Measurements from ENCODE around the gene PTPRN2.
"Not testable (repeated sequence)": the region's sequence is repeated elsewhere in the genome, so short reads cannot be mapped to it uniquely, and the experiment has no call there.

PTPRN2 gene

DNA sequence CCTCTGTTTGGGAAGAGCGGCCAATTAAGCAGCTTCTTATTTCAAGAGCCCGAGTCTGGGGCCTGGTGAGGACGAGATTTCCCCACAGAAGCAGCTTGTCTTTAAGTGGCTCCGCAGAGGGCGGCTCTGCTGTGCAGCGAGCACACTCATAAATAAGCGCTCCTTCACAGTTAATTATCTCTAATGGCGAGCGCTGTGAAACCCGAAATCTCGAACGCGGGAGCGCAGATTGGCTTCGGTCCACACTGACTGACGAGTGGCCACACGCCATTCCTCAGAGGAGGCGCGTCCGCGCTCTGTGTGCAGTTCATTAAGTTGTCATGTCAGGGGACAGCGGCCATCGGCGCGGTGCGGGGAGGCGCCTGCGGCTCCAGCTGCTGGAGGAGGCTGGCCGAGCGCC lies 689.9 kb downstream of the PTPRN2 start:
- H3K36me3 ChIP-seq (ENCODE audit: control insufficient read depth in 5 of 5, insufficient read depth in 5 of 5, low read length in 5 of 5) = no peaks in the 10 kb centered on the region
- H3K27ac ChIP-seq (ENCODE audit: low read depth, low read length) = no peak overlapping the region
- peaks cover 0 to 3% (median 0%) of the 10 kb centered on the region in 5 donors for H3K9me3 ChIP-seq (ENCODE audit: control insufficient read depth in 5 of 5, low read length in 5 of 5)
- H3K27me3 ChIP-seq (ENCODE audit: control insufficient read depth in 5 of 5, insufficient read depth in 4 of 5, low read length in 5 of 5) = peaks cover 0 to 14% (median 3%) of the 10 kb centered on the region in 5 donors
- H3K4me1 ChIP-seq (ENCODE audit: control insufficient read depth in 5 of 5, insufficient read depth in 5 of 5, low read length in 5 of 5) = no peaks in the 10 kb centered on the region
- no peak overlapping the region for H3K4me3 ChIP-seq (ENCODE audit: low read depth in 1 of 5, low read length in 5 of 5)
- no peak overlapping the region for H3K9ac ChIP-seq (ENCODE audit: low read length in 5 of 5)

DNA sequence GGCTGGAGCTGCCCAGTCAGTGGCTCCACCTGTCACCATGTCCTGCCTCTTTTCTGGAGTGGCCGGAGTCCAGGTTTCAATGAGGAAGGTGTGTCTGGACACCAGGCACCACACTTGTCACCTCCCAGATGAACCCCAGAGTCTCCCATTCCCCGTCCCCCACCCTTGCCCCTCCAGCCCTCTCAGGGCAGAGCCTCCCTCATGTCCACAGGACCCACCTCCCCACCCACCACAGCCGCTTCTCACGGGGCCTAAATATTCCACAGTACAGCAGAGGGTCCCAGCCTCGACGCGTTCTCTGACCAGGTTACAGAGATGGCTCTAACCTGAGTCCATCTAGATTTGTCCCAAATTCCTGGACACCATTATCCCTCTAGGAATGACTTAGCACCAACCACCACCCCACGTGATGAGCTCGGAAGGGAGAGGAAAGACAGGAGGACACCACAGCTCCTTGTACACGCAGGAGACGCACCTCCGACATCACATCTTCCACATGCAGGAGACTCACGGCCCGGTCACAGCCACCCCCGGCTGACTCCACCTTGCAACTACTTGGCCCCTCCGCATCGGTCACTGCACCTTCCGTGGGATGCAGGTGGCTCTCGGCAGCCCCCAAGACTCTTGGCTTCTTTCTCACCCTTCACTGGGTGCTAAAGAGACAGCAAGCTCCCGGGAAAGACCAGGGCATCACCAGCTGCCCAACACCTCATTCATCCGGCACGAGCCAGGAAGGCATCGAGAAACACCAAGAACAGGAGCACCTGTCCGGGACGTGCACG lies 690.7 kb downstream of the PTPRN2 start:
- no peak overlapping the region for H3K9ac ChIP-seq (ENCODE audit: low read length in 5 of 5)
- no peaks in the 10 kb centered on the region for H3K36me3 ChIP-seq (ENCODE audit: control insufficient read depth in 5 of 5, insufficient read depth in 5 of 5, low read length in 5 of 5)
- H3K4me1 ChIP-seq (ENCODE audit: control insufficient read depth in 5 of 5, insufficient read depth in 5 of 5, low read length in 5 of 5) = no peaks in the 10 kb centered on the region
- no peak overlapping the region for H3K27ac ChIP-seq (ENCODE audit: low read depth, low read length)
- H3K9me3 ChIP-seq (ENCODE audit: control insufficient read depth in 5 of 5, low read length in 5 of 5) = peaks cover 0 to under 1% (median 0%) of the 10 kb centered on the region in 5 donors
- peaks cover 0 to 14% (median 3%) of the 10 kb centered on the region in 5 donors for H3K27me3 ChIP-seq (ENCODE audit: control insufficient read depth in 5 of 5, insufficient read depth in 4 of 5, low read length in 5 of 5)
- no peak overlapping the region for H3K4me3 ChIP-seq (ENCODE audit: low read depth in 1 of 5, low read length in 5 of 5)

DNA sequence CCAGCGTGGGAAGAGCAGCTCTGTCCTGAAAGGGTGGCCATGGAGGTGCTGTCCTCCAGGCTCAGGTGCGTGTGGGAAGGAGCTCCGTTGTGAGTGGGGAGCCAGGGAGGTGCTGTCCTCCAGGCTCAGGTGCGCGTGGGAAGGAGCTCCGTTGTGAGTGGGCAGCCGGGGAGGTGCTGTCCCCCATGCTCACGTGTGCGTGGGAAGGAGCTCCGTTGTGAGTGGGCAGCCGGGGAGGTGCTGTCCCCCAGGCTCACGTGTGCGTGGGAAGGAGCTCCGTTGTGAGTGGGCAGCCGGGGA lies 691.3 kb downstream of the PTPRN2 start:
- H3K9ac ChIP-seq (ENCODE audit: low read length in 5 of 5); H3K36me3 ChIP-seq (ENCODE audit: control insufficient read depth in 5 of 5, insufficient read depth in 5 of 5, low read length in 5 of 5); H3K9me3 ChIP-seq (ENCODE audit: control insufficient read depth in 5 of 5, low read length in 5 of 5); H3K27ac ChIP-seq (ENCODE audit: low read depth, low read length); H3K4me3 ChIP-seq (ENCODE audit: low read depth in 1 of 5, low read length in 5 of 5); H3K4me1 ChIP-seq (ENCODE audit: control insufficient read depth in 5 of 5, insufficient read depth in 5 of 5, low read length in 5 of 5): not testable (repeated sequence)
- peaks cover 0 to 14% (median 4%) of the 10 kb centered on the region in 5 donors for H3K27me3 ChIP-seq (ENCODE audit: control insufficient read depth in 5 of 5, insufficient read depth in 4 of 5, low read length in 5 of 5)

DNA sequence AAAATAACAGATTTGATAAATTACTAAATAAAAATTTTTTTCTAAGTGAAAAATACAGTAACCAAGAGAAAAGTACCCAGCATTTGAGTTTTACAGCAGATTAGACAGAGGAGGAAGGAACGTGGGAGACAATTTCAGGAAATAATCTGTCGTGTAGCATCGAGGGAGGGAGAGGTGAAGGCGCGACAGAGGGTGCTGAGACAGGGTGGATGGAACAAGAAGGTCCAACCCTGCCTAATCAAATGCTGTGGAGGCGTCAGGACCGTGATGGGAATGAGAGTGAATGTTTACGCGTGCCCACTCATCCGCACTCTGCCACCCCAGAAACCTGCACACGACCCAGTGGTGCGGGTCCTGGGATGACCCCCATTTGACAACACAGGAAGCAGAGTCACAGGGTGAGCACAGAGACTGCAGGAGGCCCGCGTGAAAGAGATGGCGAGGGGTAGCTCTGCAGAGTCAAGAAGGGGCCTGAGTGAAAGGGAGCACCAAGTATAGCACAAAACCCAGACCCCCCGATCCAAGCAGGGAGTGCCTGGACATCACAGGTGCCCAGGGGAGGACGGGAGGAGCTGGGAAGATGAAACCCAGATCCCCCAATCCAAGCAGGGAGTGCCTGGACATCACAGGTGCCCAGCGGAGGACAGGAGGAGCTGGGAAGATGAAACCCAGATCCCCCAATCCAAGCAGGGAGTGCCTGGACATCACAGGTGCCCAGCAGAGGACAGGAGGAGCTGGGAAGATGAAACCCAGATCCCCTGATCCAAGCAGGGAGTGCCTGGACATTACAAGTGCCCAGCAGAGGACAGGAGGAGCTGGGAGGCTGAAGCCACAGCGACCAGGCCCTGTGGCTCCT lies 691.9 kb downstream of the PTPRN2 start:
- H3K9ac ChIP-seq (ENCODE audit: low read length in 5 of 5) = no peak overlapping the region
- no peak overlapping the region for H3K27ac ChIP-seq (ENCODE audit: low read depth, low read length)
- H3K4me3 ChIP-seq (ENCODE audit: low read depth in 1 of 5, low read length in 5 of 5) = no peak overlapping the region
- H3K9me3 ChIP-seq (ENCODE audit: control insufficient read depth in 5 of 5, low read length in 5 of 5) = no peaks in the 10 kb centered on the region
- H3K27me3 ChIP-seq (ENCODE audit: control insufficient read depth in 5 of 5, insufficient read depth in 4 of 5, low read length in 5 of 5) = peaks cover 0 to 14% (median 4%) of the 10 kb centered on the region in 5 donors
- H3K4me1 ChIP-seq (ENCODE audit: control insufficient read depth in 5 of 5, insufficient read depth in 5 of 5, low read length in 5 of 5) = no peaks in the 10 kb centered on the region
- no peaks in the 10 kb centered on the region for H3K36me3 ChIP-seq (ENCODE audit: control insufficient read depth in 5 of 5, insufficient read depth in 5 of 5, low read length in 5 of 5)

DNA sequence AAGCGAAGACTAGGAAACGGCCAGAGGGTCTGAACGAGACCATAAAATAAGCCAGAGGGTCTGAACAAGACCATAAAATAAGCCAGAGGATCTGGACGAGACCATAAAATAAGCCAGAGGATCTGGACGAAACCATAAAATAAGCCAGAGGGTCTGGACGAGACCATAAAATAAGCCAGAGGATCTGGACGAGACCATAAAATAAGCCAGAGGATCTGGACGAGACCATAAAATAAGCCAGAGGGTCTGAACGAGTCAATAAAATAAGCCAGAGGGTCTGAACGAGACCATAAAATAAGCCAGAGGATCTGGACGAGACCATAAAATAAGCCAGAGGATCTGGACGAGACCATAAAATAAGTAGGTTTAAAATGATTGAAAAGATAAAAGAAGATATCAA lies 692.5 kb downstream of the PTPRN2 start:
- H3K9ac ChIP-seq (ENCODE audit: low read length in 5 of 5); H3K27ac ChIP-seq (ENCODE audit: low read depth, low read length); H3K36me3 ChIP-seq (ENCODE audit: control insufficient read depth in 5 of 5, insufficient read depth in 5 of 5, low read length in 5 of 5); H3K4me1 ChIP-seq (ENCODE audit: control insufficient read depth in 5 of 5, insufficient read depth in 5 of 5, low read length in 5 of 5); H3K4me3 ChIP-seq (ENCODE audit: low read depth in 1 of 5, low read length in 5 of 5); H3K9me3 ChIP-seq (ENCODE audit: control insufficient read depth in 5 of 5, low read length in 5 of 5): not testable (repeated sequence)
- H3K27me3 ChIP-seq (ENCODE audit: control insufficient read depth in 5 of 5, insufficient read depth in 4 of 5, low read length in 5 of 5) = peaks cover 0 to 14% (median 4%) of the 10 kb centered on the region in 5 donors

DNA sequence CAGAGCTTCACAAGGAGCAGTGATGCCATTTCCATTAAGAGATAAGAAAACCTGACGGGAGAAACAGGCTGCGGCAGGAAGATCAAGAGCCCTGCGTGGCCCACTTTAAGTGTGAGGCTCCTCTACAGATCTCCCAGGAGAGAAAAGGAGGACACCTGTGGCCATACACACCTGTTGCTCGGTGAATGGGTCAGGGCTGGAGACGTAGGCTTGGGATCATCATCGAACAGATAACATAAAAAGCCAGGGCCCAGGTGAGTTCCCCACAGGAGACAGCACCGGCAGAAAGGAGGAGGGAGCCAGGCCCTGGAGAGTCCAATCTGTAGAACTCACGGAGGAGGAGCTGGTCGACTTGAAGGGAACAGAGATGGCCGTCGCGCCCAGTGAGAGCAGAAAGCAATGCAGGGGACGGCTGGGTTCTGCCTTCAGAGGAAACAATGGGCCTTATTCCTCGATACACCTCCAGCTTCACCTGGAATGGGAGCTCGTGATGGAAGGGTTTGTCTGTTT lies 694.0 kb downstream of the PTPRN2 start:
- Histone ChIP-seq H3K4me1 (ENCODE audit: control insufficient read depth in 5 of 5, insufficient read depth in 5 of 5, low read length in 5 of 5) (no peaks in the 10 kb centered on the region), H3K9ac (ENCODE audit: low read length in 5 of 5) (no peak overlapping the region), H3K36me3 (ENCODE audit: control insufficient read depth in 5 of 5, insufficient read depth in 5 of 5, low read length in 5 of 5) (no peaks in the 10 kb centered on the region), H3K27ac (ENCODE audit: low read depth, low read length) (no peak overlapping the region), H3K9me3 (ENCODE audit: control insufficient read depth in 5 of 5, low read length in 5 of 5) (no peaks in the 10 kb centered on the region), H3K4me3 (ENCODE audit: low read depth in 1 of 5, low read length in 5 of 5) (no peak overlapping the region), H3K27me3 (ENCODE audit: control insufficient read depth in 5 of 5, insufficient read depth in 4 of 5, low read length in 5 of 5) (peaks cover 0 to 14% (median 4%) of the 10 kb centered on the region in 5 donors)

DNA sequence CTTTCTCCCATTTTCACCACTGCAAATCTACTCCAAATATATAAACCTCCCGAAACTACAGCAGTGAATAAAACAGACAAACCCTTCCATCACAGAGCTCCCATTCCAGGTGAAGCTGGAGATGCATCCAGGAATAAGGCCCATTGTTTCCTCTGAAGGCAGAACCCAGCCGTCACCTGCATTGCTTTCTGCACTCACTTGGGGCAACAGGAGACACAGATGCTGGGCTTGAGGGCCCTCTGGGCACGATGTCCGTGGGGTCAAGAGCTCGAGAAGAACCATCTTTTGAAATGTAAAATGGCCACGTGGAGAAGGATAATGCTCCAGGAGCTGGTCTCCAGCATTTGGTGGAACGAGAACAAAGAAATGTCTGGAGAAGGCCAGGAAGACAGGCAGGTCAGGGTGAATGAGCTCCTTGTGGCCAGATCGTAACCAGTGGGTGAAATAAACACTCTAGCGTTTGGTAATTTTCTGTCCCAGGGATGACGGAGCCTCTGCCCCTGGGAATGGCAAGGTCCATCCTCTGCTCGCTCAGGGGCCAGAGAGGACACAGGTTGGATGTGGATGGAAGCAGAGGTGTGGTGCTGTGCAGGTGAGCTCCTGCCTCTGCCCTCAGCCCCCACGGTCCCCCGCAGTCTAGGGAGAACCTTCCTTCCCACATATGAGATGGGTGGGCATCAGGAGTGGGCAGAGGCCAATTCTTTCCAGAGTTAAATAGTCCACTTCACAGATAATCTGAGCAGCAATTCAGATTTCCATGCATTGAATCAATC lies 694.7 kb downstream of the PTPRN2 start:
- H3K9me3 ChIP-seq (ENCODE audit: control insufficient read depth in 5 of 5, low read length in 5 of 5) = no peaks in the 10 kb centered on the region
- H3K4me3 ChIP-seq (ENCODE audit: low read depth in 1 of 5, low read length in 5 of 5) = no peak overlapping the region
- no peak overlapping the region for H3K27ac ChIP-seq (ENCODE audit: low read depth, low read length)
- H3K27me3 ChIP-seq (ENCODE audit: control insufficient read depth in 5 of 5, insufficient read depth in 4 of 5, low read length in 5 of 5) = peaks cover 0 to 14% (median 4%) of the 10 kb centered on the region in 5 donors
- no peaks in the 10 kb centered on the region for H3K36me3 ChIP-seq (ENCODE audit: control insufficient read depth in 5 of 5, insufficient read depth in 5 of 5, low read length in 5 of 5)
- H3K4me1 ChIP-seq (ENCODE audit: control insufficient read depth in 5 of 5, insufficient read depth in 5 of 5, low read length in 5 of 5) = no peaks in the 10 kb centered on the region
- no peak overlapping the region for H3K9ac ChIP-seq (ENCODE audit: low read length in 5 of 5)

DNA sequence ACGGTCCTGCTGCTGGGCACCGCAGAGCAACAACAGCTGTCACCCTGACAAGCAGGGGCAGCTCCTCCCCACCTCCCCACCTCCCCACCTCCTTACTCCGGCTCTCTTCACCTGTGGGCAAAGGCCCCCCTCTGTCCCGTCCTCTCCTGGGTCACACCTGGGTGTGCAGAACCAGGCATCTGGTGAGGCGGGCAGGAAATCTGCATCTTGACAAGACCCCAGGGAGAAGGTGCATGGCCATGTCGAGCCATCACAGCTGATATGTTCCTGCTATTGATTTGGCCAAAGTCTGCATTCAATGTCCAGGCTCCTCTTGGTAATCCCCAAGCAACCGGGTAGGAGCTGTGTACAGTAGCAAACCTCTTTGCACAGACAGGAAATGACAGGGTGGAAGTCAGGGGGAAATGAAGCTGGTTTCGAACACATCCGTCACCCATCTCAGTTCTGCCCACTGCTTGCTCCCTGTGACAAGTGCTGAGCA lies 696.7 kb downstream of the PTPRN2 start:
- no peak overlapping the region for H3K4me3 ChIP-seq (ENCODE audit: low read depth in 1 of 5, low read length in 5 of 5)
- no peak overlapping the region for H3K27ac ChIP-seq (ENCODE audit: low read depth, low read length)
- peaks cover 0 to 12% (median 4%) of the 10 kb centered on the region in 5 donors for H3K27me3 ChIP-seq (ENCODE audit: control insufficient read depth in 5 of 5, insufficient read depth in 4 of 5, low read length in 5 of 5)
- no peaks in the 10 kb centered on the region for H3K4me1 ChIP-seq (ENCODE audit: control insufficient read depth in 5 of 5, insufficient read depth in 5 of 5, low read length in 5 of 5)
- H3K9ac ChIP-seq (ENCODE audit: low read length in 5 of 5) = no peak overlapping the region
- no peaks in the 10 kb centered on the region for H3K36me3 ChIP-seq (ENCODE audit: control insufficient read depth in 5 of 5, insufficient read depth in 5 of 5, low read length in 5 of 5)
- no peaks in the 10 kb centered on the region for H3K9me3 ChIP-seq (ENCODE audit: control insufficient read depth in 5 of 5, low read length in 5 of 5)

DNA sequence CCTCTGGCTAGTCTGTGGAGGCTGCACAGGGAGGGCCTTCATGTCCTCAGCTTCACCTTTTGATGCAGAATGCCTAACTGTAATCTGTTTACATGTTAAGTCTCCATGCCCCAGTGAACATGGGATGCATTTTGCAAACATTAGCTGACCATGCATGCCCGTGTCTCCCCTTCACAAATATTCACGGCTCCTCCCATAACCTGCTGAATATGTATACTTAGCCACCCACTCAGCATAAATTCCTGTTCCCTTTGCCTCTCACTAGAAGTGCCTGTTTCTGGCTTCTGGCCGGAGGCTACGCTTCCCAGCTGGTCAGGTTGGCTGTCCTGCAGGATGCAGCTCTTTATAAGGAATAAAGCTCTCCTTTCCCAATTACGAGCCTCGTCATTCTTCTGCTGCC lies 698.1 kb downstream of the PTPRN2 start:
- Histone ChIP-seq H3K36me3 (ENCODE audit: control insufficient read depth in 5 of 5, insufficient read depth in 5 of 5, low read length in 5 of 5) (no peaks in the 10 kb centered on the region), H3K9ac (ENCODE audit: low read length in 5 of 5) (no peak overlapping the region)

More for the DNA sequence above, 698.1 kb downstream of the PTPRN2 start:
- H3K9me3 ChIP-seq (ENCODE audit: control insufficient read depth in 5 of 5, low read length in 5 of 5) = peaks cover 0 to 7% (median 2%) of the 10 kb centered on the region in 5 donors
- H3K4me1 ChIP-seq (ENCODE audit: control insufficient read depth in 5 of 5, insufficient read depth in 5 of 5, low read length in 5 of 5) = no peaks in the 10 kb centered on the region
- H3K27ac ChIP-seq (ENCODE audit: low read depth, low read length) = no peak overlapping the region
- H3K27me3 ChIP-seq (ENCODE audit: control insufficient read depth in 5 of 5, insufficient read depth in 4 of 5, low read length in 5 of 5) = peaks cover 0 to 9% (median 4%) of the 10 kb centered on the region in 5 donors
- H3K4me3 ChIP-seq (ENCODE audit: low read depth in 1 of 5, low read length in 5 of 5) = no peak overlapping the region
